Measurements from ENCODE around the gene SH3GLB2. TPM values are rescaled to one million over a fixed set of nuclear protein-coding genes. Genes with fewer than 3 reads are reported as not detected.

The SH3GLB2 gene
- total and polyA plus RNA-seq, 2 experiments from 2014 or later: 182 to 203 TPM

GRCh38 chr9:129068990-129069861, 41.1 kb upstream of the SH3GLB2 start:
- peak overlapping the region; percentile 72 for H3K27ac ChIP-seq
- DNase-seq (ENCODE audit: low read depth in 1 of 2, low spot score in 1 of 2): peak; percentile 52 to 77

GRCh38 chr9:129068110-129068509, 40.0 kb upstream of the SH3GLB2 start:
- Histone ChIP-seq H3K36me3 (peaks cover 24% of the 10 kb centered on the region), H3K4me3 (no peak overlapping the region), H3K27ac (peak overlapping the region; percentile 72), H3K4me1 (ENCODE audit: low read depth) (no peaks in the 10 kb centered on the region), H3K27me3 (no peaks in the 10 kb centered on the region), H3K9me3 (ENCODE audit: low read depth) (no peaks in the 10 kb centered on the region)
- no peak for TF ChIP-seq CTCF (IDR thresholded peaks at IDR 0.05; ENCODE audit: low read depth, low read length)
- no peak for DNase-seq (ENCODE audit: low read depth in 1 of 2, low spot score in 1 of 2)

More at GRCh38 chr9:129068990-129069861, 41.1 kb upstream of the SH3GLB2 start:
- no peaks in the 10 kb centered on the region for H3K27me3 ChIP-seq
- no peak for TF ChIP-seq CTCF (IDR thresholded peaks at IDR 0.05; ENCODE audit: low read depth, low read length)
- H3K4me3 ChIP-seq: no peak overlapping the region
- peaks cover 18% of the 10 kb centered on the region for H3K36me3 ChIP-seq
- H3K9me3 ChIP-seq (ENCODE audit: low read depth): no peaks in the 10 kb centered on the region
- H3K4me1 ChIP-seq (ENCODE audit: low read depth): no peaks in the 10 kb centered on the region

GRCh38 chr9:129064499-129064908, 36.4 kb upstream of the SH3GLB2 start:
- no peaks in the 10 kb centered on the region for H3K9me3 ChIP-seq (ENCODE audit: low read depth)
- H3K4me3 ChIP-seq: no peak overlapping the region
- H3K27me3 ChIP-seq: no peaks in the 10 kb centered on the region
- H3K27ac ChIP-seq: no peak overlapping the region
- TF ChIP-seq CTCF (IDR thresholded peaks at IDR 0.05; ENCODE audit: low read depth, low read length): no peak
- H3K4me1 ChIP-seq (ENCODE audit: low read depth): no peaks in the 10 kb centered on the region
- peaks cover 46% of the 10 kb centered on the region for H3K36me3 ChIP-seq
- DNase-seq (ENCODE audit: low read depth in 1 of 2, low spot score in 1 of 2): no peak

GRCh38 chr9:129063061-129063460, 34.9 kb upstream of the SH3GLB2 start:
- Histone ChIP-seq H3K9me3 (ENCODE audit: low read depth) (no peaks in the 10 kb centered on the region), H3K27ac (no peak overlapping the region), H3K4me1 (ENCODE audit: low read depth) (no peaks in the 10 kb centered on the region), H3K27me3 (no peaks in the 10 kb centered on the region), H3K36me3 (peaks cover 42% of the 10 kb centered on the region), H3K4me3 (no peak overlapping the region)
- no peak for DNase-seq (ENCODE audit: low read depth in 1 of 2, low spot score in 1 of 2)
- TF ChIP-seq CTCF (IDR thresholded peaks at IDR 0.05; ENCODE audit: low read depth, low read length): no peak

- no peak overlapping the region for H3K27ac ChIP-seq
- TF ChIP-seq CTCF (IDR thresholded peaks at IDR 0.05; ENCODE audit: low read depth, low read length): no peak
- H3K4me3 ChIP-seq: no peak overlapping the region
- peaks cover 38% of the 10 kb centered on the region for H3K36me3 ChIP-seq
- H3K27me3 ChIP-seq: no peaks in the 10 kb centered on the region
- no peak for DNase-seq (ENCODE audit: low read depth in 1 of 2, low spot score in 1 of 2)
- H3K9me3 ChIP-seq (ENCODE audit: low read depth): no peaks in the 10 kb centered on the region
- no peaks in the 10 kb centered on the region for H3K4me1 ChIP-seq (ENCODE audit: low read depth)
Observed at GRCh38 chr9:129060991-129061390, 32.9 kb upstream of the SH3GLB2 start.

Measured in cardiac muscle cell (in vitro differentiated cells and primary cell).